GM12875 (cell line): ENCODE measurements around the gene CLINT1.
A peak's percentile ranks its signal among the peaks of the same experiment; 100 is the strongest.

Experiments
- H3K4me3 ChIP-seq: one replicate; pipeline ENCODE4 v1.5.1; 2011; ENCODE audit warnings: low read depth, low read length, control low read depth
- CTCF ChIP-seq: IDR thresholded peaks from 2 replicates; pipeline ENCODE4 v1.5.1; 2011; ENCODE audit warnings: low read depth, mild to moderate bottlenecking, control low read depth, inconsistent platforms, low read length, moderate library complexity, borderline replicate concordance; ENCODE audit not compliant: insufficient read depth

CLINT1 gene

GRCh38 chr5:157772127-157772526 is 86.8 kb downstream of the CLINT1 start:
- TF ChIP-seq CTCF, result no peak
- no peak overlapping the region for H3K4me3 ChIP-seq

GRCh38 chr5:157770665-157771064 is 88.3 kb downstream of the CLINT1 start:
- no peak for TF ChIP-seq CTCF
- H3K4me3 ChIP-seq, result no peak overlapping the region

GRCh38 chr5:157767689-157768088 is 91.3 kb downstream of the CLINT1 start:
- no peak overlapping the region for H3K4me3 ChIP-seq
- no peak for TF ChIP-seq CTCF

- TF ChIP-seq CTCF, result no peak
- no peak overlapping the region for H3K4me3 ChIP-seq
Observed at GRCh38 chr5:157766902-157767301, 92.0 kb downstream of the CLINT1 start.

- no peak for TF ChIP-seq CTCF
Observed at GRCh38 chr5:157766442-157766841, 92.5 kb downstream of the CLINT1 start.

GRCh38 chr5:157764531-157764930 is 94.4 kb downstream of the CLINT1 start:
- no peak for TF ChIP-seq CTCF
- H3K4me3 ChIP-seq, result no peak overlapping the region

More at GRCh38 chr5:157766442-157766841, 92.5 kb downstream of the CLINT1 start:
- H3K4me3 ChIP-seq, result no peak overlapping the region

- TF ChIP-seq CTCF, result peak; percentile 69
- H3K4me3 ChIP-seq, result no peak overlapping the region
Observed at GRCh38 chr5:157761690-157762621, 97.0 kb downstream of the CLINT1 start.
